Measurements from ENCODE around the gene ABCA8.
A peak's percentile ranks its signal among the peaks of the same experiment; 100 is the strongest.

GRCh38 chr17:68906638-68907037, 48.6 kb downstream of the ABCA8 start:
- TF ChIP-seq CTCF (conservative IDR thresholded peaks at IDR 0.05 in 1 of 2, IDR thresholded peaks at IDR 0.05 in 1 of 2; ENCODE audit: low read depth in 1 of 2, low read length in 2 of 2) (peak in 1 of 2 donors; percentile 53), EZH2 (IDR thresholded peaks at IDR 0.05; ENCODE audit: low read length, missing control alignments) (no peak)

Data from fibroblast of lung (primary cell).